ENCODE results near the gene ZBTB32. TPM values are rescaled to one million over a fixed set of nuclear protein-coding genes. Genes with fewer than 3 reads are reported as not detected.
A peak's percentile ranks its signal among the peaks of the same experiment; 100 is the strongest.

The ZBTB32 gene
- total and polyA plus RNA-seq, 7 donors = 0.08 to 0.10 TPM; not detected in 5

DNA sequence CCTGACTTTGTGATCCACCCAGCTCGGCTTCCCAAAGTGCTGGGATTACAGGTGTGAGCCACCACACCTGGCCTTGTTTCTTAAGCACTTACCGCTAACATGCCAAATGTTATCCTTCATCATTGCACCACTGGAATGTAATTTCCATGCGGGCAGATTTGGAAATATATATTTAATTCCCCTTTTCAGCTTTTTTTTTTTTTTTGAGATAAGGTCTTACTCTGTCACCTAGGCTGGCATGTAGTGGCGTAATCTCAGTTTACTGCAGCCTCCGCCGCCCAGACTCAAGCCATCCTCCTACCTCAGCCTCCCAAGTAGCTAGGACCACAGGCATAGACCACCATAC is 42.4 kb upstream of the ZBTB32 start:
- H3K4me3 ChIP-seq = no peak overlapping the region
- DNase-seq = no peak
- H3K4me1 ChIP-seq = no peaks in the 10 kb centered on the region
- 97 to 99% (median 98%) methylated on average over 6 of the region's 6 CpGs for WGBS, 3 donors
- H3K9me3 ChIP-seq = no peaks in the 10 kb centered on the region
- peaks cover 6 to 48% of the 10 kb centered on the region in 2 donors for H3K36me3 ChIP-seq (ENCODE audit: insufficient read depth in 1 of 2, low read depth in 1 of 2)
- TF ChIP-seq CTCF (IDR thresholded peaks at IDR 0.05) = no peak
- no peak overlapping the region for H3K27ac ChIP-seq
- intact Hi-C loops (cut with DNase I) = no loop called here
- ATAC-seq = no peak
- H3K27me3 ChIP-seq (ENCODE audit: insufficient read depth in 3 of 3, low read length in 2 of 3) = no peaks in the 10 kb centered on the region

DNA sequence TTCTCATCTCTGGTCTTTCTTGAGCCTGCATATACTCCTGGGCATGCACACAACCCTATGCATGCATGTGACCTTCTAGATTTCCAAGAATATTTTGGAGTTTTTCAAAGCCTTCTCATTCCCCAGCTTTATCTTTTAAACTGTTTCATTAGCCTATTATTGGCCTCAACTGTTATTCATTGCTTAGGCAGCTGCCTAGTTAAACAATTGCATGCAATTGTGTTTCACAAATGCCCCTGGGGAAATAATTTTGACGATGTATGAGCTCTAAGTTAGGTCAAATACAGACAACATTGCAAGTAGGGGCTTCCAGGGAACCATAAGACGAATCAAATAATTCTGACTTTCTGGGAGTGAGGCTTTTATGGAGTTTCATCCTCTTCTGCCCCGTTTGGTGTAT is 40.4 kb upstream of the ZBTB32 start:
- no peak for ATAC-seq

GRCh38 chr19:35665157-35665556 is 39.2 kb upstream of the ZBTB32 start:
- H3K27me3 ChIP-seq (ENCODE audit: insufficient read depth in 3 of 3, low read length in 2 of 3) = no peaks in the 10 kb centered on the region
- peaks cover 3 to 16% of the 10 kb centered on the region in 2 donors for H3K36me3 ChIP-seq (ENCODE audit: insufficient read depth in 1 of 2, low read depth in 1 of 2)
- H3K9me3 ChIP-seq = no peaks in the 10 kb centered on the region
- intact Hi-C loops (cut with DNase I) = no loop called here
- H3K27ac ChIP-seq = no peak overlapping the region
- WGBS, 3 donors = 91 to 96% (median 94%) methylated on average over 24 of the region's 24 CpGs
- DNase-seq (no peak), ATAC-seq (no peak)
- H3K4me3 ChIP-seq = no peak overlapping the region
- no peaks in the 10 kb centered on the region for H3K4me1 ChIP-seq
- TF ChIP-seq CTCF (IDR thresholded peaks at IDR 0.05) = no peak

More for the DNA sequence above, 40.4 kb upstream of the ZBTB32 start:
- H3K27ac ChIP-seq = no peak overlapping the region
- H3K36me3 ChIP-seq (ENCODE audit: insufficient read depth in 1 of 2, low read depth in 1 of 2) = peaks cover 3 to 28% of the 10 kb centered on the region in 2 donors
- H3K27me3 ChIP-seq (ENCODE audit: insufficient read depth in 3 of 3, low read length in 2 of 3) = no peaks in the 10 kb centered on the region
- WGBS, 3 donors = 68 to 82% (median 78%) methylated on average over 3 of the region's 3 CpGs
- no peak for DNase-seq
- no peak for TF ChIP-seq CTCF (IDR thresholded peaks at IDR 0.05)
- H3K4me1 ChIP-seq = no peaks in the 10 kb centered on the region
- intact Hi-C loops (cut with DNase I) = no loop called here
- no peaks in the 10 kb centered on the region for H3K9me3 ChIP-seq
- H3K4me3 ChIP-seq = no peak overlapping the region

GRCh38 chr19:35665604-35666003 is 38.8 kb upstream of the ZBTB32 start:
- TF ChIP-seq CTCF (IDR thresholded peaks at IDR 0.05) = no peak
- H3K27me3 ChIP-seq (ENCODE audit: insufficient read depth in 3 of 3, low read length in 2 of 3) = no peaks in the 10 kb centered on the region
- ATAC-seq (no peak), DNase-seq (no peak)
- WGBS, 3 donors = 67 to 82% (median 75%) methylated on average over 7 of the region's 7 CpGs
- intact Hi-C loops (cut with DNase I) = no loop called here
- no peak overlapping the region for H3K27ac ChIP-seq
- H3K36me3 ChIP-seq (ENCODE audit: insufficient read depth in 1 of 2, low read depth in 1 of 2) = peaks cover 3 to 12% of the 10 kb centered on the region in 2 donors
- no peak overlapping the region for H3K4me3 ChIP-seq
- H3K4me1 ChIP-seq = no peaks in the 10 kb centered on the region
- H3K9me3 ChIP-seq = no peaks in the 10 kb centered on the region

- Histone ChIP-seq H3K4me1 (no peaks in the 10 kb centered on the region), H3K27ac (no peak within 1 kb of the TSS), H3K4me3 (no peak within 1 kb of the TSS), H3K36me3 (ENCODE audit: insufficient read depth in 1 of 2, low read depth in 1 of 2) (peaks cover 3 to 11% of the 10 kb centered on the region in 2 donors), H3K9me3 (no peaks in the 10 kb centered on the region), H3K27me3 (ENCODE audit: insufficient read depth in 3 of 3, low read length in 2 of 3) (no peaks in the 10 kb centered on the region)
- no peak for TF ChIP-seq CTCF (IDR thresholded peaks at IDR 0.05)
- WGBS, 3 donors = 61 to 66% (median 66%) methylated on average over 16 of the region's 16 CpGs
- intact Hi-C loops (cut with DNase I) = no loop called here
- peak in 2 of 4 donors; percentile 15 to 41 for ATAC-seq
- no peak for DNase-seq
Observed at GRCh38 chr19:35666251-35666913, 38.0 kb upstream of the ZBTB32 start, which contains the start of gene UPK1A. TSS of gene UPK1A (plus strand) at chr19:35666517. CDS start at chr19:35666813, 296 bp downstream.
